Non-pigmented ciliary epithelial cell (primary cell): ENCODE measurements around the gene AMBP.

Source experiments
- DNase-seq: peaks from one replicate; pipeline ENCODE4 v3.0.0-alpha.2; 2010; ENCODE audit warnings: low read depth

AMBP gene

GRCh38 chr9:114031037-114031630 lies 47.0 kb downstream of the AMBP start:
- DNase-seq, result no peak

- no peak for DNase-seq
Observed at GRCh38 chr9:114030364-114030763, 47.7 kb downstream of the AMBP start.

- DNase-seq, result no peak
Observed at GRCh38 chr9:114029311-114030170, 48.6 kb downstream of the AMBP start.

- no peak for DNase-seq
Observed at GRCh38 chr9:114028646-114029045, 49.5 kb downstream of the AMBP start.

- DNase-seq, result no peak
Observed at GRCh38 chr9:114027863-114028465, 50.1 kb downstream of the AMBP start.

GRCh38 chr9:114027159-114027862 lies 50.8 kb downstream of the AMBP start:
- no peak for DNase-seq

GRCh38 chr9:114026335-114026734 lies 51.8 kb downstream of the AMBP start:
- no peak for DNase-seq

- no peak for DNase-seq
Observed at GRCh38 chr9:114025760-114026159, 52.3 kb downstream of the AMBP start.

- no peak for DNase-seq
Observed at GRCh38 chr9:114025196-114025753, 52.8 kb downstream of the AMBP start.

GRCh38 chr9:114023961-114024360 lies 54.1 kb downstream of the AMBP start:
- no peak for DNase-seq

GRCh38 chr9:114021578-114021977 lies 56.5 kb downstream of the AMBP start:
- no peak for DNase-seq

- no peak for DNase-seq
Observed at GRCh38 chr9:114017741-114018715, 60.1 kb downstream of the AMBP start.

GRCh38 chr9:114016629-114017423 lies 61.3 kb downstream of the AMBP start:
- no peak for DNase-seq

- DNase-seq, result no peak
Observed at GRCh38 chr9:114016101-114016500, 62.0 kb downstream of the AMBP start.

- no peak for DNase-seq
Observed at GRCh38 chr9:114015607-114016006, 62.5 kb downstream of the AMBP start.

GRCh38 chr9:114014044-114014443 lies 64.1 kb downstream of the AMBP start:
- no peak for DNase-seq

- DNase-seq, result no peak
Observed at GRCh38 chr9:114012126-114012525, 66.0 kb downstream of the AMBP start.

GRCh38 chr9:114011313-114011712 lies 66.8 kb downstream of the AMBP start:
- DNase-seq, result no peak
